CD4-positive, alpha-beta T cell treated with Interleukin-6 at 100 ng/mL for 8 hours (primary cell): ENCODE measurements around the gene STUM.
A peak's percentile ranks its signal among the peaks of the same experiment; 100 is the strongest.
"Not testable (repeated sequence)": the region's sequence is repeated elsewhere in the genome, so short reads cannot be mapped to it uniquely, and the experiment has no call there.

ENCODE experiments used
- DNase-seq: peaks from one replicate; pipeline ENCODE4 v3.0.0-alpha.2; 2020; ENCODE audit warnings: mixed read lengths, low spot score

STUM gene

DNA sequence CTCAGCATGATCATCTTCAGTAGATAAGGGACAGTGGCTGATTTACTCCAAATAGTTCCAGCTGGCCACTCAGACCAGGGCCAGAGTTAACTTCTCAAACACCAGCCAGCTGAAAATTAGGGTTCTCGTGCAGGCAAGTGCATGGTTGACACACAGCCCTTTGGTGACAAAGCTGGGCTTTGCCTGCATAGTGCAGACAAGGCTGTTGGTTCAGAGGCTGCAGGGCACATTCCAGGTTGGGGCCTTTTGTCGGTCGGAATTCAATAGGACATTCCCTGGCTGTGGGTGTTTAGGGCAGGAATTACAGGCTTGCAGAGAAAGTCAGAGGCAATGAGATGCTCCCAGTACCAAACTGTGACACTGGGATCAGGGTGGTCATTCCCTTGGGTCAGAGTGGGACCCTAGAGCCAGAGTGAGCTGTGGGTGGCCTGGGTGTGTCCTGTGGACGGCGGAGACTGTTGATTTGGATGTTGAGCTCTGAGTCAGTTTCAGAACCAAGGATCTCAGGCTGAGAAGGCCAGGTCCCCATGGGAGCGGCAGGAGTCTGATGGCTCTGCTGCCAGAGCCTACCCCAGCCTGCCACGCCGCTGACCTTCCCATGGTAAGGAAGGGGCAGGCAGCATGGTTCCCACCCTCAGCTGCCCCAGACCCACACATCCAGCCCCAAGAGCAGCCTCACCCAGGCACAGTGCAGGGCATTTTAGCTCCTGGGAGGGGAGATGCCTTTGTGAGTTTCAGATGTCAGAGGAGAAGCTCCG lies 56.2 kb downstream of the STUM start:
- DNase-seq = no peak

DNA sequence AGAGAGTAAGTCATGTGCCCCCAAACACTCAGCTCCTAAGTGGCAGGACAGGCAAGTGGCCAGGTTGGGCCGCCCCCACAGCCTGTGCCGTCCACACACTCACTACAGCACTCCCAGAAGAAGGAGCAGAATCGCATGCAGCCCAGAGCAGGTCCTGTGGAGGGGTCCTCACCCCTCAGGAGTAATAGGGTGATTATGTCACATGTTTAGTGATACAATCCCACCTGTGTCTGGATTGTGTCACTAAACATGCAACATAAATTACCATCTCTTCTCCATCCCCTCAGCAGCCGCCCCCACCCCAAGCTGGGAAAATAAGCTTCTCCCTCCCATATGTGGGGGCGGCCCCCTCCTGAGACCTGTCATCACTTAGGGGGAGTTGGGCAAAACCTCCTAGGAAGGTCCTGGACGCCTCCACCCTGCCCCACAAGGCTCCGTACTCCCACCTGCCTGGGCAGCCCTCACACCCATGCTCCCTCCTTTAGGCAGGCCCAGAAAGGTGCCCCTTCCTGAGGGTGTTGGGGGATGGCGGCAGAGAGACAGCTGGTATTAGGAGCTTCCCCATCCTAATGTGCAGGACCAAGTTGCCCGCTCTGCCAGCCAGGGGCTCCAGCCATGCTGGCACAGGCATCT lies 56.9 kb downstream of the STUM start:
- no peak for DNase-seq

DNA sequence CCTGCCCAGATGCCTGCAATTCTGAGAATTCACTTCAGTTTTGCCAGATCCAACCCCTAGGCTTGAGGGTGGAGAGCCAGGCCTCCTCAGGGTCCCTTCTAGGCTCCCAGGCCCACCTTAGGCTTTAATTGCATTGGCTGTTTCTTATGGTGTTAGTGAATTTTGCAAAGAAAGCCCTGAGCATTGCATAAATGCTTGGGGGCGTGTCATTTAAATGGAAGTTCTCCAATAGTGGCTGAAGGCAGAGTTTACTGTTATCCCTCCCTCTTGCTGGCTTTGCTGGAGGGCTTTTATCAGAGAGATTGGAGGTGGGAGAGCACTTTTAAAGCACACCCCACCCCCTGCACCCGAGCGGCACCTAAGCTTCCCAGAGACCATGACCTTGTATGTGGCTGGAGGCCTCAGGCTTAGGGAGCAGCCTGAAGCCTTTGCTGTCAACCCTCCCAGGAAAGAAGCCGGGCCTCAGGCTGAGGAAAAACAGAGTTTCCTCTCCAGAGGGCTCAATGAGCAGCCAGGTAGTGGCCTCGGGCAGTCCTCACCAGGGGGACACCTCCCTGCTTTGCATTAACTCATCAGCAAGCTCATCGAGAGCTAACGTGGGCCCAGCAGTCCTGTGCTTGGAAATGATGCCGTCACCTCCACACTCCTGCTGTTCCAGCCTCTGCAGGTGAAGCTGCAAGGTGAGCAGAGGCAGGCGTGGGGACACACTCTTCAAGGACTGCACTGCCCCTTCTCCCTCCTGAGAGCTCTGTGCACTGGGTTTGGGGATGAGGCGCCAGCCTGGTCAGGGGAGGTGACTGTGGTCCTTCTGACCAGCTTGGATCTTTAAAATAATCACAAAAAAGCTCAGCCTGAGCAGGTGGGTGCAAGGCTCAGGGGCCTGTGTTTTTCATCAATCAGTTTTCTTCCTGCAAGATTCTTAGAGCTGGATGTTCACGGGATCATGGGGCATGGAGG lies 58.0 kb downstream of the STUM start:
- DNase-seq = no peak

DNA sequence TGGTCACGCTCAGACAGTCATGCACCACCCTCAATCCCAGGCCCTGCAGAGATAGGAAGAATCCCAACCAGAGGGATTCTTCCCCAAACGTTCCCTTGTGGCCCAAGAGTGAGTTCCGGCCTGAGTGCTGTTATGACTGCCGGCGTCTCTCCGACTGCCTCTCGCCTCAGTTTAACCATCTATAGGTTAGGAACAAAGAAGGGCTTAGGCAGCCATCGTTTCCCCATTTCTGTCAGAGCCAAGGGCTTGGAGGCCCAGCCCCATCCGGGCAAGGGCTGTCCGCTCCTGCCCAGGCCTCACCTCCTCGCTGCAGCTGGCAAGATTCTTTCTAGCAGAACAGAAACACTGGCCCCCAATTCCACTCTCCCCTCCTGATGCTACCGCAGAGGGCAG lies 58.7 kb downstream of the STUM start:
- no peak for DNase-seq

DNA sequence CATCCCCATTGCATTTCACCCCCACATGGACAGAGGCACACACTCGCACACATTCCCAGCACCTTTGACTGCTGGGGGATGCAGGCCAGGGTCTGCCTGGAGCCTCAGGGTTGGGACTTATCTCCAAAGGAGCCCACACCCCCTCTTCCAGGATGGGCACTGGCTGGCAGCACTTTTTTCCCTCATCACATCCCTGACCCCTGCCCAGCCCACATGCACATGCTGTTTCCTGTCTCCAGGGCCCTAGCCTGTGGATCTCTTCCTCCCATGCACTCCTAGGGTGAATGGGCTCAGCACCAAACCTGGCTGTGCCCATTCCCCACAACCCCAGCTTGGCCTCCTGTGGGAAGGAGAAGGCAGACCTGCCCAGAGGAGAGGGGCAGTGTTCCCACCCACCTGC lies 59.3 kb downstream of the STUM start:
- DNase-seq = no peak

DNA sequence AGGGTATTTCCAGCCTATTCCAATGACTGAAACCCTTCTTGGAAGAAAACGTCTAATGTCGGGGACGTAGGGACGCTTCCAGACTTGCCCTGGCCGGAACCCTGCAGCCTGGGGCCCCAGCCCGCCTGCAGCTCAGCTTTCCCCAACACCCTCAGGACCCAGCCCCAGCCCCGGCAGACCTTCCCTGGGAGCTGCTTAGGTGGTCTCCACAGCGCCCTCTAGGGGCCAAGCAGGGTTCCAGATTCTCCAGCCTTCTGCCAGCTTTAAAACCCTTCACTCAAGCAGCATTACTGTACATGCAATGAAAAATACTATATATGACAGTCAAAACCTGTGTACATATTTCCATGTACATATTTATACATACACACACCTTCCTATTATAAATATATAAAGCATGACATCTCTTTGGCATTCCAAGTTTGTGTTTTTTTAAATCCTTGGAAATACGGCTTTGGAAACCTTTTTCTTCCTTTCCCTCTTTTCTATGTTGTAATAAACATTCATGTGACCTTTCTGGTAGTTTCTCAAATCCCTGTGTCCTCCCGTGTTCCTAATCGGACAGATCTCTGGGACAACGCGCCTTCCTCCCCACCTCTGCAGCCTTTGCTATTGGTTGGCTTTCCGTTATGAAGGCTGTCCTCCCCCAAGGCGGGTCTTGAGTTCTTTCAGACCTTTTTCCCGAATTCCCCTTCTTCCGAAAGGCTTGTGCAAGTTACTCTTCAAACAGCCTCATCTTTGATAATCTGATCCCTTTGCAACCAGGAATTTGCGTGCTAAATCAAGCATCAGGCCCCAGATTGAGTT lies 60.3 kb downstream of the STUM start:
- DNase-seq = peak; percentile 57

DNA sequence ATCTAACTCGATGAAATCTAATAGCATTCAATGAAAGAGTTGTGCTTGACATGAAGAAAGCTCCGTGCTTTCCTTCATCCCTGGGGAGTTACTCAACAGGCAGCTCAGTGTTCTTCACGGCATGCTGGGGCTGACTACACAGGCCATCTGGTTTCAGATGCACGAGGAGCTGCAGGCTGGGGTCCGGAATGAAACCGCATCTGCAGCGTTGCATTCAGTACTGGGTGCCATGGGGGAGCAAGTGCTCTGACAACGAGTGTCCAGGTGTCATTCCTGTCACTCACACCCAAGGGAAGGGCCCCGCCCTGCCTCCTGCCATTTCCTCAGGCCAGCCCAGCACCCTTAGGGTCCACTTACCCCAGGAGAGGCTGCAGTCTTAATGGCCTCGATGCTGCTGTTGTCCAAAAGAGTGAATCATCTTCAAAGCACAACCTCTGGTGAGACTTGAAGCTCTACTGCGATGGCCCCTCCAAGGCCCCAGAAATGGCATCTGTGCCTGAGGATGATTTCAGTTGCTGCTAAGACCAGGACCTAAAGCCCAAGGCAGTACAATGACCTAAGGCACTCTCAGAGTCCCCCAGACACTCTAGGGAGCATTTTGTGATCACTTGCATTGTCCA lies 61.4 kb downstream of the STUM start:
- DNase-seq = no peak

DNA sequence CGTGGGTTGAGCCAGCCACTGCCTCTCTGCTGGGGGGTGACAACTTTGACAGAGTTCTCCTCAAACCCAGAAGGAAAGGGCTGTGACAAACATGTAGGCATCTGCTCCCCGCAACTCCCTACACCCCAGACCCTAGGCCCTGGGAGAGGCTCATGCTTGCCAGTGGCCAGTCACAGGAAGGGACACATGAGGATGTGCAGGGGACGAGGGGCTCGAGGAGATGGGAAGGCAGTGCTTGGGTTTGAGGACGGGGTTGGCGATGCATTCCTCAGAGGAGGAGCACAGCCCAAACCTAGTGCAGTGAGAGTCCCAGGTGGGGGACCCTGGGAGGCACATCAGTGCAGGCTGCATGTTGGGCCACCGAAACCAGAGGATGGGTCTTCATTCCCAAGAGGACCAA lies 62.1 kb downstream of the STUM start:
- no peak for DNase-seq

DNA sequence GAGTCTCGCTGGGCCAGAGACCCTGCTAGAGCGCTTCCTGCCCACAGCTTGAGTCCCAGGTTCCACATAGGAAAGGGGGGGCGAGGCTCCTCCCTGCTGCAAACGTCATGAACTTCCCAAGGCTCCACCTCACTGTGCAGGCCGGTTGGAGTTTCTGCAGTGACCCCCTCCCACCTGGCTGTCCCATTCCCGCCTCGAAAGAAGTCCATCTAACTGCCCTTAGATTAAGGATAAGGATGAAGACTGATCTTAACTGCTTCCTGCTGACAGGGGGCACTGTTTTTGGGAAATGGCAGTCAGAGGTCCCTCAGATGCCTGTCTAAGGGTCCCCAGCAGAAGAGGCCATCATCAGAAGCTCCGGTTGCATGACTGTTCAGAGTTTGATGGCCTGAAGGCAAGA lies 62.7 kb downstream of the STUM start:
- DNase-seq = no peak

DNA sequence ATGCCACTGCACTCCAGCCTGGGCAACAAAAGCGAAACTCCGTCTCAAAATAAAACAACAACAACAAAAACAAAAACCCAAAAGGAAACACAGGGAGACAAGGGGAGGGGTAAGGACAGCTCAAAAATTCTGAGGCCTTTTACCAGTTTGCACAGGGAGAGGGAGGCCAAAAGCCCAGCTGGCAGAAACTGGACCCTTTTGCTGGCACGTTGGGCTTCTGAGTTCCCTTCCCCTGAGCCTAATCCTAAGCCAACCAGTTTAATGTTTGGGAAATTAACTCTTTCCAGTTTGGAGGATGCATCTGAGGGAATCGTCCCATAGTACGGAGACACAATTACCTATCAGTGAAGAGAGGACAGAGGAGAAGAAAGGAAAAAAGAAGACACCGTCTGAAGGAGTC lies 63.4 kb downstream of the STUM start:
- not testable (repeated sequence) for DNase-seq

DNA sequence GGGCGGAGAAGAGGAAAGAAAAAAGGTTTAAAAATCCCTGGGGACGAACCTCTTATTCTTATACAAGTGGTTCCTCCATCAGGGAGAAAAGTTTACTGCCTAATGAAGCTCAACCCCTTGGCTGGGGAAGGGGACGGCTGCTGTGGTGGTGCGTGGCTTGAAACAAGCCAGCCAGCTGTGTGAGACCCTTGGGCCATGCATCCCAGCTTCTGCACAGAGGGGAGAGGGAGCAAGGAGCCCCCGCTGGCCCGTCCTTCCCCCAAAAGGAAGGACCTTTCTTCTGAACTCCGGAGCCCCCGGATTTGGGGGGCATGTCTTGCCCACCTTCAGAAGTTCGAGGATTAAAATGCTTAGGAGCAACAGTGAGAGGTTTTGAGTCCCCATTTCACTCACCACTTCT lies 67.3 kb downstream of the STUM start:
- no peak for DNase-seq

DNA sequence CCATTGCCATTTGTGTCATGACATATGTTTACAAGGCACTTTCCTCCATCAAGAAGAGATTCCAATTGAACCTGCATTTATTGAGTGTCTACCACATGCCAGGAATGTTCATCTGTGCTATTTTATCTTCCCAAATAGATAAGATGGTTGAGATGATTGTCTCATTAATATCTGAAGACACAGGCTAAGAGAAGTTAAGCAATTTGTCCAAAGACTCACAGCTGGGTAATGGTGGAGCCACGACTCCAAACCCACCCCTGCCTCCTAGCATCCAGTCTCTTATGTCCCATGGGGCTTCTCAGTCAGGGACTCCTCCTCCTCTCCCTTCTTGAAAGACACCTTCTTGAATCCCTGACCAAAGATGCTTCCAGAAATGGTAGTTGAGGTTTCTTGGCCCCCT lies 68.1 kb downstream of the STUM start:
- no peak for DNase-seq

DNA sequence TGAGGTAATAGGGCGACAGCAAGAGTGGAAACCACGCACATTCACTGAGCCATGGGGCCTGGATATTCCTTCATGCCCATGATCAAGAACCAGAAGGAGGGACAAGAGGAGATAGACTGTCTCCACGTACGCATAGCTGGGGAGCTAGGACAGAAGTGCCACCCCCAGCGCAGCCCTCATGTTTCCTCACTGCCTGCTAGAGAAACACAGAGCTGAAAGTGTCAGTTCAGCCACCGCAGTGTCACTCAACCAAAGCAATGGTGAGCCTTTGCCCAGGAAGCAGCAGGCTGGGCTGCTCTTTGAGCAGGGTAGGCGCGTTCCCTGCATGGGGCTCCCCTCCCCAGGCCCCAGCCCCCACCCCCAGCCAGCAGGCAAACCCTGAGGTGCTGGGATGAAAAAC lies 68.5 kb downstream of the STUM start:
- DNase-seq = no peak

DNA sequence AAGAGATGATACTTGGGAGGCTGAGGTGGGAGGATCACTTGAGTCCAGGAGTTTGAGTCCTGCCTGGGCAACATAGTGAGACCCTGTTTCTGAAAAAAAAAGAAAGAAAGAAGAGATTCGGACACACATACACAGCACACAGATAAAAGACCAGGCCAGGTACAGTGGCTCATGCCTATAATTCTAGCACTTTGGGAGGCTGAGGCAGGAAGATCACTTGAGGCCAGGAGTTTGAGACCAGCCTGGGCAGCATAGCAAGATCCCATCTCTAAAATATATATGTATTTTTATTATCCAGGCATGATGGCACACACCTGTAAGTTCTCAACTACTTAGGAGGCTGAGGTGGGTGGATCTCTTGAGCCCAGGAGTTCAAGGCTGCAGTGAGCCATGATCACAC lies 69.2 kb downstream of the STUM start:
- DNase-seq = not testable (repeated sequence)

DNA sequence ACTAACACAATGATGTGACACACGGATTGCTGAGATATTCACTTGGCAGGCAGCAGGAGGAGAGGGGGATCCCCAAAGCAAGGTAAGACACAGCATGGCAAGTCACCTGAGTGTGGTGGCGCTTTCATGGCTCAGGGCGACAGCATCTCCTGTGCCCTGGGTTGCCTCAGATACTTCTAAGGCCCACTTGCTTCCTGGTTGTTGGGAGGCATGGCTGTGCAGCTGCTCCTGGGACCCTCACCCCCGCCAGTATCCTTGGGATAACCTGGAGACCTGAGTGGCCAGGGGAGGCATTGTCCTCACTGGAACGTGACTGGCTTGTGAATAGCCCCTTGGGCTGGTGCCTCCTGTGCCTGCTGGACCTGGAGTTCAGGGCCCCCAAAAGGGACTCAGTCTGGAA lies 69.8 kb downstream of the STUM start:
- DNase-seq = no peak

DNA sequence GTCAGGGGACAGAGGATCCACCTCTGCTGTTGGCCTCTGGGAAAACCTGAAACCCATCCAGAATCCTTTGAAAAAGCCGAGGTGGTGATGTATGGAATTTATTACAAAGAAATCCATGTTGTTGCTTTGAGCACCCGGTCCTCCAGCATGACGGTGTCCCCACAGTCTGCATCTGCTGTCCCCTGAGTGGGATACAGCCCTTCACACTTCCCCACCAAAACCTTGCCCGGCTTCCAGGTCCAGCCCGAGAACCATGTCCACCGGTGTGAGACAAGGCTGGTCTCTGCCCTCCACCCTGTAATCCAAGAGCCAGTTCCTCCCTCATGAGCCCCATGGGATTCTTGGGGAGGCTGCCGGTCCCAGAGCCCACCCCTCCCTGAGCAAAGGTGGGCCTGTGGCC lies 70.5 kb downstream of the STUM start:
- no peak for DNase-seq

DNA sequence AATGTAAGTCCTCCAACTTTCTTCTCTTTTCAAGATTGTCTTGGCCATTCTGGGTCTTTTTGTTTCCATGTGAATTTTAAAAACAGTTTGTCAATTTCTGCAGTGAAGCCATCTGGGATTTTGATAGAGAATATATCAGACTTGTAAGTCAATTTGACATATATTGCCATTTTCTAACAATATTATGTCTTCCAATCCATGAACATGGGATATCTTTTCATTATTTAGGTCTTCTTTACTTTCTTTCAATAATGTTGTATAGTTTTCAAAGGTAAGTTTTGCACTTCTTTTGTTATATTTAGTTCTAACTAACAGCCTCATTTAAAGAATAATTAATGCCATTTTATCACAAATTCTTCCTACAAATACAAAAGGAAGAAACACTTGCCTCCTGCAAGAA lies 73.4 kb downstream of the STUM start:
- DNase-seq = no peak

DNA sequence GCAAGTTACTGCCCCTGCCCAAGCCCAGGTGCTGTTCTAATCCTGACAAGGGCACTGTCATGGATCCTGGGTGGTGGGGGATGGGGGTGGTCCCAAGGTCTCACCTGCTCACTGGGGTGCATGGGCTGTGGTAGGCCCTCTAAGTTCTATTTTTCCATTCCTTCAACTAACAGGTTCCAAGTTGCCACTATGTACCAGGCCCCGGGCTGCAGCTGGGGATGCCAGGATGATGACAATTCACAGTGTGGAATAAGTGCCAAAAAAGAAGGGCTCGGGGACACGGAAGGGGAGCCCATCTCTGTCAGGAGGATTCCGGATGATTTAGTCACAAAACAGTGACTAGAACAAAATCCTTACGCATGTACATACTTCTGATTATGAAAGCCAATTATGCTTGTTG lies 76.0 kb downstream of the STUM start:
- DNase-seq = no peak

DNA sequence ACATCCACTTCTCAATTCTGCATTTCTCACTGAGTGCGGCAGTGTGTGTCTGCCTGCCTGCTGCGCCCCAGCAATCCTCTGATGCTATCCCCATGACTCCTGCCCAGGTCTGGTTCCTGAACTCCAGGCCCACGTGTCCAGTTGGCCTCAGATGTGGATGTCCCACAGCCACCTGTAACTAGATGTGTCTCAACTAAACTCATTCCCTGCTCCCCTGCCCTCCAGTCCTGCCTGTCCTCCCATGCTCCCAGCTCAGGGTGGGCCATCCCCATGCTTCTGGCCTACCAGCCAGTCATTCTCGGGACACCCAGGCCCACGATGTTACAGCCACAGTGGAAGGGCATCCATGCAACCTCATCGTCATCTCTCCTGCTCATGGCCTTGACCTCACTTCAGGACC lies 76.8 kb downstream of the STUM start:
- no peak for DNase-seq

DNA sequence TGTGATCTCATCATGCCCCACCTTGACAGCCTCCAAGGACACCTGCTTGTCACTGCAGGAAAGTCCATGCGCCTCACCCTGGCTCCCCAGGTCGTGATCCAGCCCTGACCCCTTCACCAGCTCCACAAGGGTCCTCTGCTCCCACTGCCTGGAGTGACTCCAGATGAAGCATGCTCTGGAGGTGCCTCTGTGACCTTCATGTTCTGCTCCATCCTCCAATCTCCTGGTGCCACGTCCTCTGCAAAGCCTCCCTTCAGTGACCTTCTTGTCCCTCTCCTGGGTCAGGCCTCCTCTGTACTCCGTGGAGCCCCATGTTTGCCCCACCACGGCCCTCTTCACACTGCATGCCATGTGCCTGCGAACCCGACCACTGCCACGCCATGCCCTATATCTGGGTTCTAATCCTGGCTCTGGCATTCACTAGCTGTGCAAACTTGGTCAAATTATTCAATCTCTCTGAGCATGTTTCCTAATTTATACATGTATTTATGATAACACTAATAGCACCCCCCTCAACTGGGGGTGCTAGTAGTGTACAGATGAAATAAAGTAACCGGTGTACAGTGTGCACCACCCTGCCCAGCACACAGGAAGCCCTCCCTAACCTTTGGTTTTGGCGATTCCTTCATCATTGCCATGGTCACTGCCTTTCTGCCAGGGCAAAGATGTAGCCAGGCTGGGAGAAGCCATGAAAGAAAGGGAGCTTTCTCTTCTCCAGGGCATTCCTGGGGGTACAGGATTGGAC lies 77.4 kb downstream of the STUM start:
- DNase-seq = no peak

DNA sequence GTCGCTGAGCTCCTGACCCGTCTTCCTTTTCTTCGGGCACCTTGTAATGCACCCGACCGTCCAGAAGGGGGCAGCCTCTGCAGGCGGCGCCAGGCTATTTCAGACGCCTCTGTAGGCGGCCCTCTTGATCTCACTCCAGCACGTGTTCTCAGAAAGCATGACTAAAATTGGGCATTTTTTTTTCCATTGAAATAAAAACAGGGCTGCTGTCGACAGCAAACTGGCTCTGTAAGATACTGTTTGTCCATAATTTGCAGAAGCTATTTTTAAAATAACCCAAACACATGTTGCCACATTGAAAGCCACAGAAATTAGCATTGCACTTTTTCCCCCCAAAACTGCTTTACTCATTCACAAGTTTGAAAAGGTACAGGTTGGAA lies 78.0 kb downstream of the STUM start:
- DNase-seq = peak; percentile 75
